ENCODE measurements around the gene HMCN1.

The HMCN1 gene

DNA sequence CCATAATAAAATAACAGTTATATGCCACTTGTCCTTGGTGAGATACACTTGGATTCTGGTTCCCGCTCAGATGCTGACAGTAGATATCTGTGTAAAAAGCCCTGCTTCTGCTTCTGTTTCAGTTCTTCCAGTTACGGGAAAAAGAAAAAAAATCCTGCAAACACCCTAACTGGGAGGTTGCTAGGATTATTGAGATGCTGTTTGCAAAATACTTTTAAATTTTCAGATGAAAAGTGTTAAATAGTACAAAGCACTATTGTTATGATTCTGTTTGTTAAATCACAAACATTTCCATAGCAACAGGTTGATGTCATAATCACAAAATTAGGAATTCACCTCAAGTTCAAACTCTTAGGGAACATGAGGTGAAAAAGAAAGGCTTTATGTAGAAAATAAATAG, 232.3 kb downstream of the HMCN1 start:
- H3K27me3 ChIP-seq (replicated peaks; ENCODE audit: insufficient read depth, low read length), result no peaks in the 10 kb centered on the region
- H3K4me2 ChIP-seq (ENCODE audit: low read depth, low read length), result no peak overlapping the region
- no peaks in the 10 kb centered on the region for H3K36me3 ChIP-seq (replicated peaks; ENCODE audit: insufficient read depth, low read length)
- no peaks in the 10 kb centered on the region for H4K20me1 ChIP-seq (ENCODE audit: insufficient read depth, low read length)
- H3K9ac ChIP-seq (ENCODE audit: low read length), result no peak overlapping the region
- no peaks in the 10 kb centered on the region for H3K9me3 ChIP-seq (replicated peaks; ENCODE audit: insufficient read depth, low read length)
- H3K27ac ChIP-seq (ENCODE audit: low read length), result no peak overlapping the region
- H3K9me2 ChIP-seq (replicated peaks; ENCODE audit: insufficient read depth, low read length), result no peaks in the 10 kb centered on the region
- no peak for DNase-seq
- no peaks in the 10 kb centered on the region for H3F3A ChIP-seq (ENCODE audit: insufficient read depth, low read length)
- TF ChIP-seq EZH2 (optimal IDR thresholded peaks at IDR 0.05; ENCODE audit: low read depth, low read length) (no peak), CTCF (IDR thresholded peaks at IDR 0.05; ENCODE audit: low read length) (no peak), EZH2phosphoT487 (IDR thresholded peaks at IDR 0.05; ENCODE audit: low read length) (no peak)
- no peak overlapping the region for H3K4me3 ChIP-seq (ENCODE audit: low read length)
- no peak overlapping the region for H2AFZ ChIP-seq (ENCODE audit: low read length)
- H3K79me2 ChIP-seq (ENCODE audit: low read length), result no peaks in the 10 kb centered on the region
- H3K4me1 ChIP-seq (ENCODE audit: low read length), result no peaks in the 10 kb centered on the region

- no peak for DNase-seq
- no peak for TF ChIP-seq CTCF (IDR thresholded peaks at IDR 0.05; ENCODE audit: low read length)
- TF ChIP-seq EZH2 (optimal IDR thresholded peaks at IDR 0.05; ENCODE audit: low read depth, low read length), result no peak
- no peak for TF ChIP-seq EZH2phosphoT487 (IDR thresholded peaks at IDR 0.05; ENCODE audit: low read length)
- H3K36me3 ChIP-seq (replicated peaks; ENCODE audit: insufficient read depth, low read length), result no peaks in the 10 kb centered on the region
- H3K4me1 ChIP-seq (ENCODE audit: low read length), result no peaks in the 10 kb centered on the region
- no peaks in the 10 kb centered on the region for H3K9me3 ChIP-seq (replicated peaks; ENCODE audit: insufficient read depth, low read length)
- H3K27ac ChIP-seq (ENCODE audit: low read length), result no peak overlapping the region
- no peaks in the 10 kb centered on the region for H3F3A ChIP-seq (ENCODE audit: insufficient read depth, low read length)
- H3K4me3 ChIP-seq (ENCODE audit: low read length), result no peak overlapping the region
- H3K79me2 ChIP-seq (ENCODE audit: low read length), result no peaks in the 10 kb centered on the region
- no peaks in the 10 kb centered on the region for H3K9me2 ChIP-seq (replicated peaks; ENCODE audit: insufficient read depth, low read length)
- H2AFZ ChIP-seq (ENCODE audit: low read length), result no peak overlapping the region
- no peak overlapping the region for H3K9ac ChIP-seq (ENCODE audit: low read length)
- H3K4me2 ChIP-seq (ENCODE audit: low read depth, low read length), result no peak overlapping the region
- H3K27me3 ChIP-seq (replicated peaks; ENCODE audit: insufficient read depth, low read length), result no peaks in the 10 kb centered on the region
- H4K20me1 ChIP-seq (ENCODE audit: insufficient read depth, low read length), result no peaks in the 10 kb centered on the region
Observed at GRCh38 chr1:185969028-185969427, 234.8 kb downstream of the HMCN1 start.

DNA sequence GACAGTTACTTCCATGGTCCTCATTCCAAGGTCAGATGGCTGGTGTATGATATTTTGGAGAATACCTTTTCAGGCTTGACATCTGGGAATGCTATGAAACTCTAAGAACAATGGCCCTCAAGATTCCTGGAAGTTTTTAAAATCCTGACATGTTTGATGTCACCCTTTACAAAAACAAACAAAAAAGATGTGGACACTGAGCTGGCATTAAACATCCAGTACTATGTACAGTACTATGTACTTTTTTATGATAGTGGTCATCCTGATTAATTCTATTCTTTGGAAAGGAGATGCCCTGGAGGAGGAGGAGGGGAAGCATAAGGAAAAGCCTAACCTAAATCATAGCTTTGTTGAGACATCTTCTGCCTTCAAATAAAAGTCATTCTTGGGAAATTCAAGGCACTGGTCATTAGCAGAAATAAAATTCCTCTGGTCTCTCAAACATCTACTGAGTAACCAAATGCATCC, 235.4 kb downstream of the HMCN1 start:
- H3K9me3 ChIP-seq (replicated peaks; ENCODE audit: insufficient read depth, low read length), result no peaks in the 10 kb centered on the region
- no peak overlapping the region for H3K27ac ChIP-seq (ENCODE audit: low read length)
- TF ChIP-seq EZH2phosphoT487 (IDR thresholded peaks at IDR 0.05; ENCODE audit: low read length), result no peak
- no peak for TF ChIP-seq CTCF (IDR thresholded peaks at IDR 0.05; ENCODE audit: low read length)
- no peak for TF ChIP-seq EZH2 (optimal IDR thresholded peaks at IDR 0.05; ENCODE audit: low read depth, low read length)
- DNase-seq, result no peak
- no peaks in the 10 kb centered on the region for H4K20me1 ChIP-seq (ENCODE audit: insufficient read depth, low read length)
- H3K36me3 ChIP-seq (replicated peaks; ENCODE audit: insufficient read depth, low read length), result no peaks in the 10 kb centered on the region
- H3K4me3 ChIP-seq (ENCODE audit: low read length), result no peak overlapping the region
- no peaks in the 10 kb centered on the region for H3K9me2 ChIP-seq (replicated peaks; ENCODE audit: insufficient read depth, low read length)
- no peak overlapping the region for H2AFZ ChIP-seq (ENCODE audit: low read length)
- H3K9ac ChIP-seq (ENCODE audit: low read length), result no peak overlapping the region
- no peaks in the 10 kb centered on the region for H3K79me2 ChIP-seq (ENCODE audit: low read length)
- H3K4me2 ChIP-seq (ENCODE audit: low read depth, low read length), result no peak overlapping the region
- no peaks in the 10 kb centered on the region for H3K4me1 ChIP-seq (ENCODE audit: low read length)
- no peaks in the 10 kb centered on the region for H3F3A ChIP-seq (ENCODE audit: insufficient read depth, low read length)
- no peaks in the 10 kb centered on the region for H3K27me3 ChIP-seq (replicated peaks; ENCODE audit: insufficient read depth, low read length)
